ENCODE measurements around the gene PRM1.
A peak's percentile ranks its signal among the peaks of the same experiment; 100 is the strongest.
"Not testable (repeated sequence)": the region's sequence is repeated elsewhere in the genome, so short reads cannot be mapped to it uniquely, and the experiment has no call there.

Gene PRM1

GRCh38 chr16:11298950-11299547 is 17.9 kb upstream of the PRM1 start:
- DNase-seq; intact Hi-C loops (cut with DNase I): not testable (repeated sequence)

DNA sequence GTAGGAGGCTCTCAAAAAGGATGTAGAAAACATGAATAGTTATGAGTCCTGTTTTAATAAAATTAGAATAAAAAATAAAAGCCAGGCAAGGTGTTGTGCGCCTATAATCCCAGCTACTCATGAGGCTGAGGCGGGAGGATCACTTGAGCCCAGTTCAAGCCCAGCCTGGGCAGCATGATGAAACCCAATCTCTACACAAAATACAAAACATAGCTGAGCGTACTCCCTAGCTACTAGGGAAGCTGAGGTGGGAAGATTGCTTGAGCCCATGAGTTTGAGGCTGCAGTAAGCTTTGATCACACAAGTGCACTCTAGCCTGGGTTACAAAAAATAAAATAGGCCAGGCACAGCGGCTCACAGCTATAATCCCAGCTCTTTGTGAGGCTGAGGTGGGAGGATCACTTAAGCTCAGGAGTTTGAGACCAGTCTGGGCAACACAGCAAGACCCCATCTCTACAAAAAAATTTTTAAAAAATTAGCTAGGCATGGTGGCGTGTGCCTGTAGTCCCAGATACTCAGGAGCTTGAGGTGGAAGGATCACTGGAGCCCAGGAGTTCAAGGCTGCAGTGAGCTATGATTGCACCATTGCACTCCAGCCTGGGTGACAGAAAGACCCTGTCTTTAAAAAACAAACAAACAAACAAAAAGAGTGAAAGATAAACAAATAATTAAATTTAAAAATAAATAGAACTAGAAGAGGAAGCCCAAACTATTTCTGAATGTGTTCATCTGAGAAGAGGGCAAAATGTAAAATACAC is 17.2 kb upstream of the PRM1 start:
- intact Hi-C loops (cut with DNase I): no loop called here
- DNase-seq: no peak

DNA sequence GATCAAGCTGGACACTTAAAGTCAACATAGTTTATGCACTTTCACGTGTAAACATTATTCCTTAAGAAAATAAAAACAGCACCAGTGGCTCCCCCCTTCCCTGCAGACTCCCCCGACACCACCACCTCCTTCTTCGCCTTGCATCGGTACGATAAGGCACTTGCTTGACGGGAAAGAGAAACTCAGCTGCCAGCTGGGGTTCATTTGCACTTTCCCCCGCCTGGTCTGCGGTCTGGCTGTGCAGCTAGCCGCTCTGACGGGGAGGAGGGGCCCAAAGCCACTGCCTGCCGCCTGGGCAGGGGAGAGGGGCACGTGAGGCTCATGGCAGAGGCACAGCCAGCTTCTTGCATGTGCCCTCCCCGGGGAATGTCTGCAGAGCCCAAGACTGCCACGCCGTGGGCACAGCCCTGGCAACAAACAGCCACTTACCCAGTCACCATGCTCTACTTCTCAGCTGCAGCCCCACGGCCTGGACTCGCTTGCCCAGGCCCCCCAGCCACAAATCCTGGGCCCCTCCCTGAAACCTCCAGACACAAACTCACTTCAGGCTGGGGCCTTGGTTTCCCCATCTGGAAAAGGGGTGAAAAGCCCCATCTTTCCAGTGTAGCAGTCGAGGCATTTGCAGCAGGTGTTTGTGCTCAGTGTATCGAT is 16.5 kb upstream of the PRM1 start:
- intact Hi-C loops (cut with DNase I): no loop called here
- DNase-seq: peak; percentile 57 to 97 (median 71)

DNA sequence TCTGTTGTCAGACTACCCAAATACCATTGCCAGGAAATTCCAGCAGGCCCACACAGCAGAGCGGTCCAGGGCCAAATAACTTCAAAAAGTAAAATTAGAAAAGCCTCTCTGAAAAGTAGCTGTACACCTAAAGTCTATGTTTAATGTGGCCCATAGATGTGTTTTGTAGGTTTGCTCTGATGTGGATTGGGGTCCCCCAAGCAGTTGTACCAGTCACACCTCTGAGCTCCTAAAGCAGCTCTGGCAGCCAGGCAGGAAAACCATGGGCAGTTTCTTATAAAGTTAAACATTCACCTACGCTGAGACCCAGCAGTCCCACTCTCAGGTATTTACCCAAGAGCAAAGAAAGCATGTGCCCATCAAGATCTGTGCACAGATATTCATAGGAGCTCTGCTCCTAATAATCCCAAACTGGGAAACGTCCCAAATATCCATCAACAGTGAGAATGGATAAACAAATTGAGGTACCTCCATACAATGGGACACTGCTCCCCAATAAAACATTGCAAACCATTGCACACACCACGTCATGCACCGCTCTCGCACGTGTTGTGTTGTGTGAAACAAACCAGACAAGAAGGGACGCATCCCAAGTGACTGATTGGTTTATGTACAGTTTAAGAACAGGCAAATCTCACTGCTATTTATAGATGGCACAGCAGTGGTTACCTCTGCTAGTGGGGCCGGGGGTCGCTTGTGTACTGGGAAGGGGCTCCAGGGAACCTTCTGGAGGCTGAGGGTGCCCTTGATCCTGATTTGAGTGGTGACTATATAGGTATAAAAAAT is 15.8 kb upstream of the PRM1 start:
- intact Hi-C loops (cut with DNase I): no loop called here
- no peak for DNase-seq

- DNase-seq: no peak
- intact Hi-C loops (cut with DNase I): no loop called here
Observed at GRCh38 chr16:11296351-11296705, 15.2 kb upstream of the PRM1 start.

- DNase-seq: no peak
- intact Hi-C loops (cut with DNase I): no loop called here
Observed at GRCh38 chr16:11295672-11296071, 14.5 kb upstream of the PRM1 start.

DNA sequence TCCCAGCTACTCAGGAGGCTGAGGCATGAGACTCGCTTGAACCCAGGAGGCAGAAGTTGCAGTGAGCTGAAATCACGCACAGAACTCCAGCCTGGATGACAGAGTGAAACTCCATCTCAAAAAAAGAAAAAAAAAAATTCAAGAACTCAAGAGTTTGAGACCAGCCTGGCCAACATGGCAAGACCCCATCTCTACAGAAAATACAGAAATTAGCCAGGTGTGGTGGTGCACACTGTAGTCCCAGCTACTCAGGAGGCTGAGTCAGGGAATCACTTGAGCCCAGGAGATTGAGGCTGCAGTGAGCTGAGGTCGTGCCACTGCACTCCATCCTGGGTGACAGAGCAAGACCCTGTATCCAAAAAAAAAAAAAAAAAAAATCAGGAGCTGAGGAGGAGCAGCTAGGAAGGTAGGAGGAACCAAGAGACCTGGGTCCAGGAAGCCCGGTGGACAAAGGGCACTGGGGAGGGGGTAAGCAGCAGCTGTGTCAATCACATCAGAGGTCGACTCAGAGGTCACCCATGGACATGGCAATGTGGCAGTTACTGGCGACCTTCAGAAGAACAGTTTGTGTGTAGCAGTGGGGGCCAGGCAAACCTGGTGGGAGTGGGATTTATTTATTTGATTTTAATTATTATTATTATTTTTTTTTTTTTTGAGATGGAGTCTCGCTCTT is 11.1 kb upstream of the PRM1 start:
- intact Hi-C loops (cut with DNase I): no loop called here

DNA sequence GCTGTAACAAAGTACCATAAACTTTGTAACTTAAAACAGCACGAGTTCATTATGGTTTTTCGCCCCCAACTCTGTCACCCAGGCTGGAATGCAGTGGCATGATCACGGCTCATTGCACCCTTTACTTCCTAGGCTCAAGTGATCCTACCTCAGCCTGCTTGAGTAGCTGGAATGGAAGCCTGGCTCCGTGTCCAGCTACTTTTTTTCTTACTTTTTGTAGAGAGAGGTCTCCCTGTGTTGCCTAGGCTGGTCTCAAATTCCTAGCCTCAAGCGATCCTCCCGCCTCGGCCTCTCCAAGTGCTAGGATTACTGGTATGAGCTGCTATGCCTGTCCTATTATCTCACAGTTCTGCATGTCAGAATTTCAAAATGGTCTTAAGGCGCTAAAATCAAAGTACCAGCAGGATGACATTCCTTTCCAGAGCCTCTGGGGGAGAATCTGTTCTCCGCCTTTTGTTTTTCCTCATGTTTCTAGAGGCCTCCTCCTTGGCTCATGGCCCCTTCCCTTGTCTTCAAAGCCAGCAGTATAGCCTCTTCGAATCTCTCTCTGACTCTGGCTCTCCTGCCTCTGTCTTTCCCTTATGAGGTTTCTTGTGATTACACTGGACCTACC is 10.1 kb upstream of the PRM1 start:
- no peak for DNase-seq
- intact Hi-C loops (cut with DNase I): no loop called here

More for the DNA sequence above, 11.1 kb upstream of the PRM1 start:
- no peak for DNase-seq

DNA sequence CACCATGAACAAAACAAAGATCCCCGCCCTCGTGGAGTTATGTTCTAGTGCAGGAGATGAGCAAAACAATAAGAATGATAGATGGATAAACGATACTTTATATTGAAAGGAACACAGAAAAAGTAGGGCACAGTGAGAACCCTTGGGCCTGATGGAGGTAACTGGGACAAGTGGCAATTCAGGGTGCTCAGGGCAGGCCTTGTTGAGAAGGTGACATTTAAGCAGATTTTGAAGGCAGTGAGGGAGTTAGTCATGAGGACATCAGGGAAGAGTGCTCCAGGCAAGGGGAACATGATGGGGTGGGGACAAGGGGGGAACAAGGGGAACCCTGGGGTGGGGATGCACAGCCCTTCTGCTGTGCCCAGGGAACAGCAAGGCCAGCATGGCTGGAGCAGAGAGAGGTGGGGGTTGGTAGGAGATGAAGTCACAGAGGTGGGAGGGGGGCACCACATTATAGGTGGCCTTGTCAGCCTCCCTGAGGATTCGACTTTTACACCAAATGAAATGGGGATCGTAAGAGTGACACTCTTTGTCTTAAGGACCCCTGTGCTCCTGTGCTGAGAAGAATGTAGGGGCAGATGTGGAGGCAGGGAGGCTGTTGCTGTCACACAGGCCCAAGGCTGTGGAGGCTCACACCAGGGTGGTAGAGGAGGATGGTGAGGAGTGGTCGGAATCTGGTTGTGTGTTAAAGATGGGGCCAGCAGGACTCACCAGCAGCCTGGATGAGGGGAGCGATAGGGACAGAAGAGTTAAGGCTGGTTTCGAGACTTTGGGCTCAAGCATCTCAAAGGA is 9.2 kb upstream of the PRM1 start:
- DNase-seq: no peak
- intact Hi-C loops (cut with DNase I): no loop called here

GRCh38 chr16:11289696-11290095 is 8.6 kb upstream of the PRM1 start:
- DNase-seq; intact Hi-C loops (cut with DNase I): not testable (repeated sequence)

DNA sequence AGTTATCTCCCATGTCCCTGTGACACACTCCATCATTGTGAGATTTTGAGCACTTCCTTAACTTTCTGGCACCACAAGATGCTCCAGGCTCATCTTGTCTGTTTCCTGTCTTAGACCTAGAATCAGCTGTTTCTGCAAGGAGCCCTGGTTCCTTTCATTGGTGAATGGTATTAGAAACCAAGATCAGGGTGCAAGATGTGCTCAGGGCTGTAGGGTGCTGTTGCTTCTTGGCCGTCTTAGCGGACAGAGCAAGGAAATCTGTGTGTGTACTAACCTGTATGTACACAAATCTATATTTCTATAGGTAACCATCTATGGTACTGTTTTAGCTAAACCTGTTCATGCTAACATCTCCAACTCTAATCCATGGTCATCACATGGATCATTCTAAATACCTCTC is 8.1 kb upstream of the PRM1 start:
- DNase-seq: no peak
- intact Hi-C loops (cut with DNase I): no loop called here

GRCh38 chr16:11285842-11286241 is 4.7 kb upstream of the PRM1 start:
- intact Hi-C loops (cut with DNase I): no loop called here
- no peak for DNase-seq

- intact Hi-C loops (cut with DNase I): no loop called here
Observed at GRCh38 chr16:11283820-11284248, 2.7 kb upstream of the PRM1 start.

DNA sequence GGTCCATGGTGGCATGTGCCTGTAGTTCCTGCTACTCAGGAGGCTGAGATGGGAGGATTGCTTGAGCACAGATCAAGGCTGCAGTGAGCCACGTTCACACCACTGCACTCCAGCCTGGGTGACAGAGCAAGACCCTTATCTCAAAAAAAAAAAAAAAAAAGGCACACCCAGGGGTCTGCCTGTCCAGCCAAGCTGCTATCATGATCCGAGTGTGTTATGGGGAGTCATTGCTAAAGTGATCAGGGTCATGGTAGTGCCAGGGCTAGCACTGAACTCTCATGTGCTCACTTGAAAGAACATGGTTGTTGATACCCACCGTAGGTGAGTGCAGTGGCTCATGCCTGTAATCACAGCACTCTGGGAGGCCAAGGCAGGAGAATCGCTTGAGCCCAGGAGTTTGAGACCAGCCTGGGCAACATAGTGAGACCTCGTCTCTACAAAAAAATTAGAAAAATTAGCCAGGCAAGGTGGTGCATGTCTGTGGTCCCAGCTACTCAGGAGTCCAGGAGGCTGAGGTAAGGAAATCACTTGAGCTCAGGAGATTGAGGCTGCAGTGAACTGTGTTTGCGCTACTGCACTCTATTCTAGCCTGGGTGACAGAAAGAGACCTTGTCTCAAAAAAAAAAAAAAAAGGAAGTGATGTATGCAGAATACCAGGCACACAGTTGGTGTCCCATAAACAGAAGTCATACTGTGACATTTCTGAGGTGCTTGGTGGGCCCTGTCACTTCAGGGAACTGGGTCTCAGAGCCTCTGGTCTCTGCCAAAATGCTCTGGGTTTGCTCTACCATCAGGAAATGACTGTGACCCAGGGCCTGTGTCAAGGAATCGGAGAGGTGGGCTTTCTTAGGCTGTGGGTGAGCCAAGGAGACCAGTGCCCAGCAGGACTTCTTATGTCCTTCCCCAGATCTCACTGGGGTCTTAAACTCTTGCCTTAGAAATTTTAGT is 2.2 kb downstream of the PRM1 start:
- DNase-seq: peak in 1 of 10 donors; percentile 3
- intact Hi-C loops (cut with DNase I): no loop called here

More at GRCh38 chr16:11283820-11284248, 2.7 kb upstream of the PRM1 start:
- DNase-seq: no peak

DNA sequence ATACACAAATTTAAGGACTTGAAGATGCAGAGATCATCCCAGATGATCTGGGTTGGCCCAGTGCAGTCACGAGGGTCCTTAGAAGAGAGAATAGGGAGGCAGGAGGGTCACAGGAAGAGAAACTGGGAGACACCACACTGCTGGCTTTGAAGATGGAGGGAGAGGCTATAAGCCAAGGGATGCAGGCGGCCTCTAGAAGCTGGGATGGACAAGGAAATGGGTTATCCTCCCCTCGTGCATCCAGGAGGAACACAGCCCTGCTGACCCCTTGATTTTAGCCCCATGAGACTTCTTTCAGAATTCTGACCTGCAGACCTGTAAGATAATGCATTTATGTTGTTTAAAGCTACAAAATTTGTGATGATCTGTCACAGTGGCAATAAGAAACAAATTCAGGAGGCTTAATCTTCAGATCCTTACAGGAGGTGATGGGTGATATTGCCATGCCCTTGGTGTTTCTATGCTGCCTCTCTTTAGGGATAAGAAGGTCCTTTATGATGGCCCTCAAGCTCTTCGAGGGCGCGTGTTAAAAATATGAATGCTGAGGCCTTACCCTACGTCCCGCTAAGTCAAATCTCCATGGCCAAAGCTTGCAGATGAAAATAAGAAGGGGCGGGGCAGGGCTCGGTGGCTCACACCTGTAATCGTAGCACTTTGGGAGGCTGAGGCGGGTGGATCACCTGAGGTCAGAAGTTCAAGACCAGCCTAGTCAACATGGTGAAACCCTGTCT is 3.4 kb downstream of the PRM1 start:
- intact Hi-C loops (cut with DNase I): no loop called here

GRCh38 chr16:11276896-11277593 is 4.1 kb downstream of the PRM1 start:
- intact Hi-C loops (cut with DNase I): no loop called here
- DNase-seq: peak in 1 of 10 donors; percentile 6

More for the DNA sequence above, 3.4 kb downstream of the PRM1 start:
- DNase-seq: peak in 1 of 10 donors; percentile 16

Data from posterior cingulate gyrus (tissue), 11 donors.